HG03066 (cell line): Measurements from ENCODE around the gene CLECL1.
A peak's percentile ranks its signal among the peaks of the same experiment; 100 is the strongest.
"Not testable (repeated sequence)": the region's sequence is repeated elsewhere in the genome, so short reads cannot be mapped to it uniquely, and the experiment has no call there.

Experiments used
- ATAC-seq: cut with Tn5 transposase; IDR thresholded peaks from one replicate; pipeline ENCODE4 v1.9.1; 2021; ENCODE audit warnings: low read depth; ENCODE audit not compliant: unreplicated experiment

Gene CLECL1

DNA sequence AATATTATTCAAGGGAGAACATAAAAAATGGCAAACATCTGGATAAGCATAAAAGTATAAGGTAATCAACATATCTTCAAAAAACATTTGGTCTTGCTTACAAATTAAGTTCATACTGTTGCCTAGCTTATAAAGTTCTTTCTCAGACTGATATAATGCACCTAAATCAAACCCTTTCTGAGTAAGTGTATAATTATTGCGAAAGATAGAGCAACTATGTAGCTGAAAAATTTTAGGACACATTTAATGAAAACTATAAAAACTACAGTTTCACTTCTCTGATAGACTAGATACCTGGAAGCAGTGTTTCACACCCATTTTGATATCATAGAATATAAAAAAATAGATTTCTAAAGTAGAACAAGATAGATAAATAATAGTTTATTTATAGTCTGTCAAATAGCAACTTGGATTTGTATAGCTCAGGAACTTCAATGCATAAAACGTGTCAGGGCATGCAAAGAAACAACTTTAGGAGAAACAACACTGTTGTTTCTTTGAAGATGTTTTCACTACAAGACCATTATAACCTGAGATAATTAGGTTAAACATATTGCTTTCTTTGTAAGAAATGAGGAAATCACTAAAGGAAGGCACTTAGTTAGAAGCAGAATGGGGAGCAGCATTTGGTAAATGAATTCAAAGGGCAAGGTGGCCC lies 7.6 kb downstream of the CLECL1 start:
- no peak for ATAC-seq

DNA sequence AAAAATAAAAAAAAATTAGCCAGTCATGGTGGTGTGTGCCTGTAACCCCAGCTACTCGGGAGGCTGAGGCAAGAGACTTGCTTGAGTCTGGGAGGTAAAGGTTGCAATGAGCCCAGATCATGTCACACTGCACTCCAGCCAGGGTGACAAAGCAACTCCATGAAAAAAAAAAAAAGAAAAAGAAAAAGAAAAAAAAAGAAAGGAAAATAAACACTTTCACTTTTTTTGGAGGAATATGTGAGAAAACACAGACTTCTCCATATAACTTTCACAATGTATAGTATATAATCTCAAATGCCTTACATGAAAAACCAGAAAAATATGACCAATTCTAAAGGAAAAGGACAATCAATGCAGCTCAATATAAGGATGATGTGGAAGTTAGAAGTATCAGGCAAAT lies 8.9 kb downstream of the CLECL1 start:
- ATAC-seq: no peak

DNA sequence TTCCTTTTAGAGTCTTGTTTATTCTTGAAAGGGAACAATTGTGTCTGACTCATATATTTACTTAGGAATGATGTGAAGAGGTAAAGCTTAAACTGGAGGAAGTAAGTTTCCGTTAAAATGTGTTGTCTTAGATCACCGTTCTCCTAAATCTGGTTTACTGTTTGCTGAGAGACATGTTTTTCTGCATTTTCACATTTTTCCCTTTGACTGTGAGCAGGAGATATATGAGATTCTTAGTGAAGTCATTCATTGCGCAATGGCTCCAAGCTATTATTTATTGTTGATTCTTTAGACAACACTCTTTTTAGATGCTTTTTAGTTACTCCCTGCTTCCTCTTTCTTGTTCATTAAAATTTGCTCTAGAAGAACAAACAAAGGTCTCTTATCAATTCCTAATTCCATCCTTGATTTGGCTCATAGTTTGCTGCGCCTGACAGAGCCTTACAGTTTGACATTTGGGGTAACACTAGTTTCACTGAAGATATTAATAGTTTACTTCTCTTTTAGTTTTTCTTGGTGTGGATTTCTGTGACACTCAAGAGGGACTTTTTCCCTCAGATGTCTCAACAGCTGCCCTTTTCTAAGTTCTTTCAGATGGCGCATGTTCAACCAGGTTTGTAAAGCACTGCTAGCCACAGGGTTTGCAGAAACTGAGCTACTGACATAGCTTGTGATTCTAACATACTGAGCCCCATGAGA lies 11.4 kb downstream of the CLECL1 start:
- ATAC-seq: peak; percentile 52

- no peak for ATAC-seq
These were observed 13.1 kb downstream of the CLECL1 start for GRCh38 chr12:9719790-9720189.

DNA sequence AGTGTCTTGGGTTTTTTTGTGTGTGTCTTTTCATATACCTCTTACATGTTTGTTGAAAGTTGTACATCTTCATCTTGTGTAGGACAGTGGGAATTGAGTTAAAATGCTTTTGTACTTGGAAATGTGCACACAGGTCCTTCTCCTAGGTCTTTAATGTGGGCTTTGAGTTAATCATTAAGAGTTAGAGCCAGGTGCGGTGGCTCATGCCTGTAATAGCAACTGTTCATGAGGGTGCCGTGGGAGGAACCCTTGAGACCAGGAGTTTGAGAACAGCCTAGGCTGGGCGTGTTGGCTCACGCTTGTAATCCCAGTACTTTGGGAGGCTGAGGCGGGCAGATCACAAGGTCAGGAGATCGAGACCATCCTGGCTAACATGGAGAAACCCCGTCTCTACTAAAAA lies 13.9 kb downstream of the CLECL1 start:
- ATAC-seq: no peak

- no peak for ATAC-seq
These were observed 15.6 kb downstream of the CLECL1 start for GRCh38 chr12:9717070-9717925.

- ATAC-seq: peak; percentile 60
These were observed 19.8 kb downstream of the CLECL1 start for GRCh38 chr12:9713032-9713558.

- ATAC-seq: no peak
These were observed 21.2 kb downstream of the CLECL1 start for GRCh38 chr12:9711664-9712063.

GRCh38 chr12:9710584-9711375 lies 22.1 kb downstream of the CLECL1 start:
- ATAC-seq: no peak

- ATAC-seq: no peak
These were observed 24.0 kb downstream of the CLECL1 start for GRCh38 chr12:9708853-9709252.

GRCh38 chr12:9707864-9708808 lies 24.8 kb downstream of the CLECL1 start:
- ATAC-seq: no peak

- no peak for ATAC-seq
These were observed 25.5 kb downstream of the CLECL1 start for GRCh38 chr12:9707356-9707755.

GRCh38 chr12:9706086-9706685 lies 26.7 kb downstream of the CLECL1 start:
- ATAC-seq: no peak

GRCh38 chr12:9704561-9704960 lies 28.3 kb downstream of the CLECL1 start:
- not testable (repeated sequence) for ATAC-seq

DNA sequence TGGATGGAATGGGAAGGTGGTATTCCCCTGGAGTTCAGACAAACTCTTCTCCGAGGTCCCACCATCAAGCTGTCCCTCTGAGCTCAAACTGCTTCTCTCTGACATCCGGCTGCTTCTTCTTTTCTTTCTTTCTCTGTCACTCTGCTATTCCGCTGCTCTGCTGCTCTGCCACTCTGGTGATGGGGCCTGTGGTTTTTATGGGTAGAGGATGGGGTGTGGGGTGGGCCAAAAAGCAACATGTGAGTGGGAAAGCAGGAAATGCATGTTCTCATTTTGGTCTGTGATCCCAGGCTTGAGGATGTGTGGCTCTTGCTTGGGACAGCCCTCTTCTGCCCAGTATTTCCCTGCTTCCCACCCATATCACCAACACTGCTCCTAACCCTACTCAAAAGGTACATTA lies 30.6 kb downstream of the CLECL1 start:
- no peak for ATAC-seq

GRCh38 chr12:9701380-9702154 lies 31.3 kb downstream of the CLECL1 start:
- no peak for ATAC-seq

GRCh38 chr12:9700606-9700956 lies 32.3 kb downstream of the CLECL1 start:
- ATAC-seq: no peak

GRCh38 chr12:9699898-9700605 lies 32.8 kb downstream of the CLECL1 start:
- ATAC-seq: no peak
